Renal cortical epithelial cell (primary cell): ENCODE measurements around the gene SETD2. TPM values are rescaled to one million over a fixed set of nuclear protein-coding genes. Genes with fewer than 3 reads are reported as not detected.

Experiments
- DNase-seq: peaks from one replicate; pipeline ENCODE4 v3.0.0-alpha.2; 2011; ENCODE audit warnings: low read depth
- total RNA-seq: library from RNA; depleted of rRNA; stranded (reverse); fragments of >200 nt; gene quantifications from 2 replicates; pipeline ENCODE4 v1.2.3, GENCODE V29; 2014

Gene SETD2
- total RNA-seq, 1 donor from 2014 or later, result 75.3 TPM

GRCh38 chr3:46998121-46998851 is 165.6 kb downstream of the SETD2 start:
- DNase-seq, result peak; percentile 33

GRCh38 chr3:46997453-46998091 is 166.3 kb downstream of the SETD2 start:
- DNase-seq, result no peak

DNA sequence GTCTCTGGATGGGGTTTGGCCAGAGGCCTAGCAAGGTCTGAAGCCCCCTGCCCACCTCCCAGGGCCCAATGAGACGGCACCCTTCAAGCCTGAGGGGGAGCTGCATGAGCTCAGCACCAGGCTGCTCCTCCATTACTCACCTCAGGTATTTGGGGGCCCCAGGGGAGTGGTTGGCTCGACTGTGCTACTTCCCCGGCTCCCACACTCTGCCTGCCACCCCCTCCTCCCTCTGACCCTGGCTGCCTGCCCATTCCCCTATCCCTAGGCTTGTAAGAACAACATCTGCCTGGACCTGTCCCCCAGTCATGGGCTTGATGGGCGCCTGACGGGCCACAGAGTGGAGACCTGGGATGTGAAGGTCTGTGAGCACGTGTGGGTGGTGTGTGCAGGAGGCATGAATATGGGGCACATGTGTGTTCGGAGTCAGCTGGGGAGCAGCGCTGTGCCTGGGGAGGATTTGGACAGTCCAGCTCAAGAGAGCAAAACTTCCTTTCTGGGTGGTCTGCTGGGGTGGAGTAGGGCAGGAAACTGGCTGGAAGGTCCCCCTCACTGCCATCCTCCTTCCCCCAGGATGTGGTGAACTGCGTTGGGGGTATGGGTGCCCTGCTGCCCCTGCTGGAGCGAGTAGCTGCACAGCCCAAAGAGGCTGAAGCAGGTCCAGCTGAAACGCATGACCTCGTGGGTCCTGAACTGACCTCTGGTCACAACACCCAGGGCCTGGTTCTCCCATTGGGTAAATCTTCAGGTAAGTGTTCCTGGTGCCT is 167.0 kb downstream of the SETD2 start:
- DNase-seq, result no peak

DNA sequence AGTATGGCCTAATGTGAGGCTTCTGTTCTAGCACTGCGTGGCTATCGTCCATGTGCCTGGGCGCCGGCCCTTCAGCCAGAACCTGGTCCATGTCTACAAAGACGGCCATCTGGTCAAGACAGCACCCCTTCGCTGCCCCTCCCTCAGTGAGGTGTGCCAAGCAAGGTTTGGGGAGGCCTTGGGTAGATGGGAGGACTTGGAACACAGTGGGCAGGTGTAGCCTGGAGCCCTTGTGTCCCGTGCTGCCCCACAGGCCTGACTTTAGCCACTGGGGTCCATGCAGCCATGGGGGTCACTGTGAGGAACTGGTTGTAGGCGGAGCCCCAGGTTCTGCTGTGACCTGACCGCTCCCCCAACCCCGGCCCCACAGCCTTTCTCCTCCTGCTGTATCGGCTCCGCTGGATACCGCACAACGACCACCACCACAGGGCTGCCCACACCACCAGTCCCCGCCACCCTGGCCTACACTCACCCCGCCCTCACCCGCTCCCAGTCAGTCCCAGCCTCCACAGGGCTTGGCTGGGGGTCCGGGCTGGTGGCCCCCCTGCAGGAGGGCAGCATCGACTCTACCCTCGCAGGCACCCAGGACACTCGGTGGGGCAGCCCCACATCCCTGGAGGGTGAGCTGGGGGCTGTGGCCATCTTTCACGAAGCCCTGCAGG is 167.9 kb downstream of the SETD2 start:
- DNase-seq, result no peak

- DNase-seq, result no peak
These were observed 168.8 kb downstream of the SETD2 start for GRCh38 chr3:46994801-46995731.

- no peak for DNase-seq
These were observed 169.9 kb downstream of the SETD2 start for GRCh38 chr3:46993986-46994385.

GRCh38 chr3:46993292-46993691 is 170.6 kb downstream of the SETD2 start:
- no peak for DNase-seq

DNA sequence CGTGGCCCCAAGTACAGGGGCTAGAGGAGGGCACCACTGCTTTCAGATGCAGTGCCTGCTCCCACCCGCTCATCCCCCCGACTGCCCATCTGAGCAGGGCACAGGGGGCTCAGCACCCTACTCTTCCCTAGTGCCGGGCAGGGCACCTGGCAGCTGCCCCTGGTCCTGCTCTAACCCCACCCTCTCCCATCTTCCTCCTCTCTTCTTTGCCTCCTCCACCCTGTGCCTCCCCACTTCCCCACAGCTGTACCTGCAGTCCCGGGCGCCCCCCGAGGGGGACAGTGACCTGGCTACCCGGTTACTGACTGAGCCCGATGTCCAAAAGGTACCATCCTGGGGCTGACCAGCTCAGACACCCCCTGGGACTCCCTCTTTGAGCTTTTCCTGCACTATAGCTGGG is 171.7 kb downstream of the SETD2 start:
- no peak for DNase-seq

GRCh38 chr3:46991406-46992165 is 172.3 kb downstream of the SETD2 start:
- DNase-seq, result no peak

GRCh38 chr3:46990573-46991374 is 173.1 kb downstream of the SETD2 start:
- no peak for DNase-seq

DNA sequence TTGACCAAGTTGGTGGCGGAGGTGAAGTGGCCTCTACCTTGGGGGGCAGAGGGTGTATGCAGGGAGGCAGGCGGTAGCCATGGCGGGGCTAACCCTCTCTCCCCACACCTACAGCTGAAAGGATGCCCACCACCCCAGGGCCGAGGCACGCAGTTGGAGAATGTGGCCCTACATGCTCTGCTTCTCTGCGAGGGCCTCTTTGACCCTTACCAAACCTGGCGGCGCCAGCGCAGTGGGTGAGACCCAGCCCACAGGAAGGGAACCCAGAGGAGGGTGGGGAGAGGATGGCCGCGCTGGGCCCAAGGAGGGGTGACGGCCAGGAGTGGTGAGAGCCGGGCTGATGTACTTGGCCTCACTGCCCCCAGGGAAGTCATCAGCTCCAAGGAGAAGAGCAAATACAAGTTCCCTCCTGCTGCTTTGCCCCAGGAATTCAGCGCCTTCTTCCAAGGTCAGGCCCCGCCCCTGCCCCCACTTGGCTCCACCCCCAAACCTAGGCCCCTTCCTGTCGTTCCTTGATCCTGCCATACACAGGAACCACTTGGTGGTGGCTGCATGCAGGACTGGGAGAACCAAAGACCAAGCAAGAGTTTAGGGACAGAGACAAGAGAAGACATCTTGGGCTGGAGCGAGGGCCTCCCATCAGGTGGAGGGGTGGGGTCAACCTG is 174.6 kb downstream of the SETD2 start:
- no peak for DNase-seq

DNA sequence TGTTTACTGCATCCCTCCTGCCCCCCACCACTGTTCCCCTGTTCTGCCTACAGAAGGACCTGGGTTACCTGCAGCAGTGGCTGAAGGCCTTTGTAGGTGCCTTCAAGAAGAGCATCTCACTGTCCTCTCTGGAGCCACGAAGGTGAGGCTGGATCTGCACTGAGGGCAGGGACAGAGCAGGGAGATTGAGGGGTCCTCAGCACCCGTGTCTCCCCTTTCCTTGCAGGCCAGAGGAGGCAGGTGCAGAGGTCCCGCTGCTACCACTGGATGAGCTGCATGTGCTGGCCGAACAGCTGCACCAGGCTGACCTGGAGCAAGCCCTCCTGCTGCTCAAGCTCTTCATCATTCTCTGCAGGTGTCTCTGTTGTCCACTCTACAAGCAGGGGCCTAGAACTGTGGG is 175.3 kb downstream of the SETD2 start:
- no peak for DNase-seq

DNA sequence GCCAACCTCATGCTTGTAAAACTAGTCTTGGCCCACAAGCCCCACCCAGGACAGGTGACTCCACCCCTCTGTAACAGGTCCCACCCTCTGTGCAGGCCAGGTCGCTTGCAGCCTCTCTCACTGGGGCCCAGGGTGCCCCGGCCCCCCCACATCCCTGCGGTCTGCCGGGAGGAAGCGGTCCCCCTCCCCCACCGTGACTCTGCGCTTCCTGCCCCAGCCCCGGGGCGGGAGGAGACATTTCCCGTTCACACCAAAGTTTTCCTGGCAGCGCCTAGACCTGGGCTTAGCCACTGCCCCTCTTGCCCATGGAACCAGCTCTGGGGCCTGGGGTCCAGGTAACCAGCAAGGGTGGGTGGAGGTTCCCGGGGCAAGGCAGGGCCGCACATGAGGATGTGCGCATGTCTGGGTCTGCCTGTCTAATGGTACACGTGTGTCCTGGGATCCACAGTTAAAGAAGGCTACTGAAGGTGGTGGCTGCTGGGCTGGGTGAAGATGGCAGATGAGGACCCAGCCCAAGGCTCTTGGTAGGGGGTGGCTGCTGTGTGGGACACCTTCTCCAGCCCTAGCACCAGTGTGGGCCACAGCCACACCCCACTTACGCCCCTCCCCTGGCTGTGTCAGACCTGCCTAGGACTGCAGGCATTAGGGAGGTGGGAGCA is 176.0 kb downstream of the SETD2 start:
- no peak for DNase-seq

GRCh38 chr3:46987319-46987742 is 176.6 kb downstream of the SETD2 start:
- no peak for DNase-seq

DNA sequence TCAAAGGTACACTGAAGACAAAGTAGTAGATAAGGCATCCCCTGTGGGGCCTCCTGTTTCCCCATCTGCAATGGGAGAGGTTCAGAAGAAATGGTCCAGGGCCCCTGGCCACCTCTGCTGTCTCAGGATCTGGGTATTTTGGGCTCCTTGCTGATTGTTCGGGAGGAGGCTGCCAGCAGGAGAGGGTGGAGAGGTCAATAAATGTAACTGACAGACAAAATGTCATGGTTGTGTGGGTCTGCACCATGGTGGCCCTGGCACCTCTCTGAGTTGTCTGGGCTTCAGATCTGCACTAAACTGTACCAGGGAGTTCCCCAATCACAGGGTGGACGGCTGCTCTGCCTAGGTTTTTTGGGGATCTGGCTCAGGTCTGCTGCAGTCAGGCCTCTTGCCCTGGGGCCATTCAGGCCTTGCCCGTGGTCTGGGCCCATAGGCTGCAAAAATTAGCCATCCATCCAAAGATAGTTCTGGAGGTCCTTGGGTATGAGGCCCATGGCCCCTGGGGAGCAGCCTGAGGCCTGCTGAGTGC is 177.1 kb downstream of the SETD2 start:
- no peak for DNase-seq

- no peak for DNase-seq
These were observed 177.7 kb downstream of the SETD2 start for GRCh38 chr3:46986055-46986730.

GRCh38 chr3:46985588-46985987 is 178.3 kb downstream of the SETD2 start:
- no peak for DNase-seq
